ENCODE data around the gene BEGAIN.

Gene BEGAIN

GRCh38 chr14:100546051-100546443 is 41.2 kb downstream of the BEGAIN start:
- no peak for DNase-seq

GRCh38 chr14:100545359-100545758 is 41.9 kb downstream of the BEGAIN start:
- no peak for DNase-seq

GRCh38 chr14:100544506-100545141 is 42.6 kb downstream of the BEGAIN start:
- DNase-seq: no peak

GRCh38 chr14:100543471-100544455 is 43.5 kb downstream of the BEGAIN start:
- DNase-seq: no peak

GRCh38 chr14:100542619-100543205 is 44.5 kb downstream of the BEGAIN start:
- no peak for DNase-seq

GRCh38 chr14:100541621-100542560 is 45.3 kb downstream of the BEGAIN start:
- no peak for DNase-seq

- no peak for DNase-seq
Observed at GRCh38 chr14:100540926-100541620, 46.1 kb downstream of the BEGAIN start.

- no peak for DNase-seq
Observed at GRCh38 chr14:100540141-100540925, 46.9 kb downstream of the BEGAIN start.

- DNase-seq: no peak
Observed at GRCh38 chr14:100539766-100540140, 47.5 kb downstream of the BEGAIN start.

GRCh38 chr14:100539003-100539660 is 48.1 kb downstream of the BEGAIN start:
- no peak for DNase-seq

GRCh38 chr14:100538351-100539002 is 48.7 kb downstream of the BEGAIN start:
- no peak for DNase-seq

GRCh38 chr14:100537446-100538350 is 49.5 kb downstream of the BEGAIN start:
- DNase-seq: no peak

GRCh38 chr14:100536721-100537445 is 50.3 kb downstream of the BEGAIN start:
- DNase-seq: no peak

- no peak for DNase-seq
Observed at GRCh38 chr14:100536121-100536510, 51.1 kb downstream of the BEGAIN start.

- DNase-seq: no peak
Observed at GRCh38 chr14:100535287-100536120, 51.7 kb downstream of the BEGAIN start.

- no peak for DNase-seq
Observed at GRCh38 chr14:100534528-100535286, 52.5 kb downstream of the BEGAIN start.

All from NCI-H2107 (cell line).